ENCODE data around the gene NMNAT2.

DNA sequence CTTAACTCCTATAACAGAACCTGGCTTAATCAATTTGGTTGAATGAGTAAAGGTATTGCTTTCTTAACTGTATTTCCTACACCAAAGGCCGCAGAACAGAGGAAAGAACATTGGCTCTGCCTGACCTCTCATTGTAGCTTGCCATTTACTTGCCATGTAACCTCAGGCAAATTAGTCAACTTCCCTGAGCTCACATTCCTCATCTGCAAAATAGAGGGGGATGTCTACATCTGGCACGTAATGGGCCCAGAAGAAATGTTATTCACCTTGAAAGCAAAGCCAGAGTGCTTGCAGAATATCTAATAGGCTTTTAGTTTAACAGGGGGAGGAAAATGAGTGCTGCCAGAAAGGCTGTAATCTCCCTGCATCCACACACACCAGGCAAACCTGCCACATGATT lies 187.8 kb downstream of the NMNAT2 start:
- TF ChIP-seq, protein P1, sequence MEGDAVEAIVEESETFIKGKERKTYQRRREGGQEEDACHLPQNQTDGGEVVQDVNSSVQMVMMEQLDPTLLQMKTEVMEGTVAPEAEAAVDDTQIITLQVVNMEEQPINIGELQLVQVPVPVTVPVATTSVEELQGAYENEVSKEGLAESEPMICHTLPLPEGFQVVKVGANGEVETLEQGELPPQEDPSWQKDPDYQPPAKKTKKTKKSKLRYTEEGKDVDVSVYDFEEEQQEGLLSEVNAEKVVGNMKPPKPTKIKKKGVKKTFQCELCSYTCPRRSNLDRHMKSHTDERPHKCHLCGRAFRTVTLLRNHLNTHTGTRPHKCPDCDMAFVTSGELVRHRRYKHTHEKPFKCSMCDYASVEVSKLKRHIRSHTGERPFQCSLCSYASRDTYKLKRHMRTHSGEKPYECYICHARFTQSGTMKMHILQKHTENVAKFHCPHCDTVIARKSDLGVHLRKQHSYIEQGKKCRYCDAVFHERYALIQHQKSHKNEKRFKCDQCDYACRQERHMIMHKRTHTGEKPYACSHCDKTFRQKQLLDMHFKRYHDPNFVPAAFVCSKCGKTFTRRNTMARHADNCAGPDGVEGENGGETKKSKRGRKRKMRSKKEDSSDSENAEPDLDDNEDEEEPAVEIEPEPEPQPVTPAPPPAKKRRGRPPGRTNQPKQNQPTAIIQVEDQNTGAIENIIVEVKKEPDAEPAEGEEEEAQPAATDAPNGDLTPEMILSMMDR (IDR thresholded peaks at IDR 0.05) = no peak
- no peak for TF ChIP-seq POLR2A (IDR thresholded peaks at IDR 0.05)

Data from testis (tissue), 2 donors.